Myocyte (in vitro differentiated cells): ENCODE data around the gene EFL1. TPM values are rescaled to one million over a fixed set of nuclear protein-coding genes. Genes with fewer than 3 reads are reported as not detected.

ENCODE experiments used
- DNase-seq: peaks from one replicate; pipeline ENCODE4 v3.0.0-alpha.2; 2012; ENCODE audit warnings: low read depth
- total RNA-seq: library from RNA; depleted of rRNA; stranded (reverse); fragments of >200 nt; gene quantifications from 2 replicates; pipeline ENCODE4 v1.2.3, GENCODE V29; 2014

The EFL1 gene
- total RNA-seq, 1 donor from 2014 or later: 21.4 TPM

DNA sequence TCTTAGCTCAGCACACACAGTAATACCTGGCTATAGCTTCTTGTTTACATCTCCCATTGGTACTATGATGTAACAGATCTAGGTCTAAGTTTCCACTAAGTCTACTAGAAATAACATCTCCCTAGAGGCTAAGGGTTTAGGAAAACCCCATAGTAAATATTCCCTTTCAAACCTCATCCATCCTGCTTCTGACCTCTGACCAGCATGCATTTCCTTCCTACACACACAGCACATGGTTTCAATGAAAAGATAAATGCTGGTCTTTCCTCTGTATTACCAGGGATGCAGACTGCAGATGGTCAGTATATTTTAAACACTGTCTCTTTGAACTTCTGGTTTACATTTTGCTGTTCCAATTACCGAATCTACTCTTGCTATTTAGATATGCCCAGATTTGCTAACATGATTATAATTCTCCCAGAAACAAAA is 96.6 kb downstream of the EFL1 start:
- no peak for DNase-seq

DNA sequence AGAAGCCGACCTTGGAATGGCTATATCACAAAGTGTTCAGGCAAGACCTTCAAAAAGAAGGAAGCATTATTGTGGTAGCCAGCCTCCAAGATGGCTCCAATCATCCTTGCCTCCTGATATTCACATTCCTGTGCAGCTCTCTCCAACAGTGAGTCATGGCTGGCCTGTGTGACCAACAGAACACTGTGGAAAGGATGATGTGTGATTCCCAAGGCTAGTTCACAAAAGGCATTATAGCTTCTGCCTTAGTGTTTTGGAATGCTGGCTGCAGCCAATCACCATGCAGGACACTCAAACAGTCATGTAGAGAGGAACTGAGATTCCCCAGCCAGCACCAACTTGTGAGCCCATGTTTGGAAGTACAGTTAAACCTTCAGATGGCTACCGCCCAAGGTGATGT is 102.6 kb downstream of the EFL1 start:
- peak; percentile 75 for DNase-seq

DNA sequence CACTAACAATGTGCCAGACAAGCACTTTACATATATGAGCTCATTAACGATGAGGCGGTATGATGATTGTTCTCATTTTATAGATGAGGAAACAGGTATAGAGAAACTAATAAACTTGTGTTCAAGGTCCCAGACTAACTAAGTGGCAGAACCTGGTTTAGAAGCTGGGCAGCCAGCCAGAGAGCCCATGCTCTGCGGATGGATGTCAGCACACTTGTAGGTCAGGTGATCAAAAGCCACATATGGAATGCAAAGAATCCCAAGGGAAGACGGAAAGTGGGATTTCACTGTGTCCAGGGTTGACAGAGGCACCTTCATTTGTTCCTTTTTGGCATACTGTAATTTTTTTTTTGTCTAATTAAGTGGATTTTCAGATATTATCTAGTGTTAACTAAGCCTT is 103.7 kb downstream of the EFL1 start:
- DNase-seq: no peak

DNA sequence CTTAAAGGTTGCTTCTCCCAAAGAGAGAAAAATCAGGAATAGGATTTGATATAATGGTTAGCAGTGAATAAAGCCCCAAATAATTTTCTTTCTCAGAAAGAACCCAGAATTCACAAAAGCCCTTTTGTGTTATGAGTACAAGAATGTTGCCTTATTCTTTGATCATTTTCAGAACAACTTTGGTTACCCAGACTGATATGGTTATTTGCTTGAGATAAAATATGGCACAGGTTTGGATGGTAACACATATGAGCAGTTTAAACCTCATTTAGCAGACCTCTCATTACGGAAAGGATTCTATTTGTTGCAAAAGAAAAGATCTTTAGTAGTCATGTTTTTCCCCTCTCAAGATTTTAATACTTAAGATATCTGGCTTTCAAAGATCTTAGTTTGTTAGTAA is 111.9 kb downstream of the EFL1 start:
- DNase-seq: no peak

DNA sequence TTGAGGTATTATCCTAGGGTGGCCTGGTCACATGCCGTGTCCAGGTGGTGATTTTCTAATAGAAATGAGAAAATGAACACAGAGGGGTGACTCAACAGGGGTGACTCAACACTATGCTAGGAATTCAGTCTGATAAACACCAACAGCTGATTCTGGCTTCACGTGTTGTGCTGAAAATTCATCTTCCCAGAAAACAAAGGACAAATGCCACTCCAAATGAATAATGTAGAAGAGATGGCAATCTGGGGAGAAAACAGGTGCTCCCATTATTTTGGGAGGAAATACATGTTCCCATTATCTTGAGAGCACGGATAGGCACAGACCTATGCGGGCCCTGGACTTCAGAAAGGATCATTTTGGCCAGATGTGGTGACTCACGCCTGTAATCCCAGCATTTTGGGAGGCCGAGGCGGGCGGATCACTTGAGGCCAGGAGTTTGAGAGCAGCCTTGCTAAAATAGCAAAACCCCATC is 115.5 kb downstream of the EFL1 start:
- DNase-seq: peak; percentile 96

DNA sequence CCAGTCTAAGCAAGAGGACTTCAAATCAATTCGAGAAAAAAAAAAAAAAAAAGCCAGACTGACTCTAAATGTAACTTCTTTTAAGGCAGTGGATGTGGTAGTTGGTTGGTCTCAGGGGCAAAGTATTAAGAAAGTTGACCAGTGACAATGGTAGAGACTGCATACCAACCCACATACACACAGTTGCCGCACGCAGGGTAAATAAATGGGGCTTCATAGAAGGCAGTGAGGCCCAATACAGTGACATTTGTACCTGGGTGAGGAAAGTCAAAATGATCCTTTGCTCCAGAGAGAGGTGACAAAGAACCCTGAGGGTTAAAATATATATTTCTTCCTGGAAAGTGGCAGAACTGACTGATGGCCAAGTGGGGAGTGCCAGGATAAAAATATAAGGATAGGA is 116.0 kb downstream of the EFL1 start:
- DNase-seq: no peak

DNA sequence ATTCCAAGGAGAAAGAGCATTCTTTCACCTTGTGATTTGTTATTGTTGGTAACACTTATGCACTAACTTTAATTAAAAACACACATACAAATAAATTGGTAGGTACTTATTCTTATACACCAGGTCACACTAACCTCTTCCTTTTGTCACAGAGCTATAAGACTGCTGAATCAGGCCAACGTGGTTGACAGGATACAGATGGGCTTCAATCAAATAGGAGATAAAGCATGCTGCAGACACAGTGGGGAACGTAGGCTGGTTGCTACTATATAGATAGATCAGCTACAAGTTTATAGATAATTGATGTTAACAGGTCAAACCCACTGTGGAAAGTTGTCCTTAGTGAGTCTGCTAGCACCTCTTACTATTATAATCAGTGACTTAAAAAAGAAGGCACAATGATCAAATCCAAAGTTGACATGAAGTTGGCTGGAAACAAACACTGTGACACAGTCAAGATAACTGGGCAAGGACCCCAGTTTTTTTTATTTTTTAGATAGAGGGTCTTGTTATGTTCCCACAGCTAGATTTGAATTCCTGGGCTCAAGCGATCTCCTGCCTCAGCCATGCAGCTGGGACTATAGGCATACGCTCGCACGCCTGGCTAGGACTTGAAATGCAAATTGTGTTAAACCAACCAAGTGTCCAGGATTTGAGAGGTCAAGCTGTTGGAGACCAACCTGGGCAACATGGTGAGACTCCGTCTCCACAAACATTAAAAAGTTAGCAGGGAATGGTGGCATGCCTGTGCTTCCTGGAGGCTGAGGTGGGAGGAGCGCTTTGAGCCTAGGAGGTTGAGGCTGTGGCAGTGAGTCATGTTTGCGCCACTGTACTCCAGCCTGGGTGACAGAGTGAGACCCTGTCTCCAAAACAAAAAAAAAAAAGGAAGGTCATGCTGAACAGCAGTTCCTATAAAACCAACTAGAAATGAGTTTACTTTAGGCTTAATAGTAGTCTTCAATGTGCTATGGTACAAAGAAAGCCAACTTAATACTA is 118.8 kb downstream of the EFL1 start:
- DNase-seq: no peak

DNA sequence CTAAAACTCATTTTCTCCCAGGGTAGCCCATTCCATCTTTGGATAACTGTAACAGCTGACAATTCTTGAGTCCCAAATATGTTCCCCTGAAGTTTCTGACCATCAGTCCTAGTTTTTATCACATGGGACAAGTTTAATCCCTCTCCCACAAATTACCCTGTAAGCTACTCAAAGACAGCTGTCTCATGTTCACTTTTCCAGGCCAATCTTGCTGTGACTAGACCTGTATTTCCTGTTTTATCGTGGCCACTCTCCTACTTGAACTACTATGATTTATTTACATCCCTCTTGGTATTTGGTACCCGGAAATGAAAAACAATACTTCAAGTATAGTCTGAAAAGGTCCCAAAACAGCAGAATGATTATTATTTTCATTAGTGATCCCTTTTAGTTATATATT is 121.6 kb downstream of the EFL1 start:
- peak; percentile 80 for DNase-seq

DNA sequence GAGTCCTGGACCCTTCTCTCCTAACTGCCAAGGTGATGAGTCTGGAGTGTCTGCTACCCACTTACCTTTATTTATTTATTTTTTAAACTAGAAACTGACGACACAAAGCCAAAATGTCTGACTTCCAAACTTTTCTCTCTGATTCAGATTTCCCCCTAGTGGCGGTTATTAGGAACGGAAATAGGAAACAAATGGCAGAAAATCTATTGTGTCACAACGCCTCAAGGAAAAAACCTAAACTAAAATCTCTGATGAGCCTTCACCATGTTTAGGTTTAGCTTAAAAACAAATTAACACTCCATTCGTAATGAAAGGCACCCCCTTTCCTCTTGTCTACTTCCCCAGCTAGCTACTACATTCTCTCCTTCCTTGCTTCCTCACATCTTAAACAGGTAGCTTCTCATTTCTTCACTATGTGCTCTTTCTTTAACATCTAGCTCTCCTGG is 122.7 kb downstream of the EFL1 start:
- peak; percentile 80 for DNase-seq

DNA sequence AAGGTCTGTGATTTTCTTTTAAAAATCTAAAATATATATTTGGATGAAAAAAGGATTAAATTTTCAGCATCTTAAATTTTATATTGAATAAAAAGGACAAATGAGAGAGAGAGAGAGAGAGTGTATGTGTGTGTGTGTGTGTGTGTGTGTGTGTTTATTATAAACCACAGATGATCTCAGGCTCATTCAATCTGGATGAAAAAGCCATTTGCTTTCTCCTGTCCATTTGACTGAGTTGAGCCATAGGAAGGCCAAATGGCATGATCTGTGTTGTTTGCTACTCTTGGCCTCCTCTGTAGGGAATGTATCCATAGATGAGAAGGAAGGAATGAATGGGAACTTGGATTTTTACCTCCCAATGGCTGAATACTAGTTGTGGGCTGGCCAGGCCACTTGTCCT is 124.2 kb downstream of the EFL1 start:
- DNase-seq: no peak

DNA sequence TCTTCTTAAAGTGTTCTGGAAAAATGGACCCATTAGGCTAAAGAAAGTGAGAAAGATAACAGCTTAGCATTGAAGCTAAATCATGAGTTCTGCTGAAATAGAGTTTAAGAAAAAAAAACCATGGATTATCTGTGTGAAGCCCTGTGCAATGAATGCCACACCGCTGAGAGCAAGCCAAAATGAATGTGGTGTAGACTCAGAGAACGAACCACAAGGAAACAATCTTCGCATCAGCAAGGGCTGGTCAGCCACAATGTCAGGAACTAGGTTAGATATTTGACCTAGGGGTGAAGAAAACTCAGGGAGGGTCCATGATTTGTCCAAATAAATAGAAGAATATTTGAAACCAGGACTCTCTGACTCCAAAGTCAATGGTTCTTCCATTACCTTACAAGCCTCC is 125.3 kb downstream of the EFL1 start:
- DNase-seq: peak; percentile 80

DNA sequence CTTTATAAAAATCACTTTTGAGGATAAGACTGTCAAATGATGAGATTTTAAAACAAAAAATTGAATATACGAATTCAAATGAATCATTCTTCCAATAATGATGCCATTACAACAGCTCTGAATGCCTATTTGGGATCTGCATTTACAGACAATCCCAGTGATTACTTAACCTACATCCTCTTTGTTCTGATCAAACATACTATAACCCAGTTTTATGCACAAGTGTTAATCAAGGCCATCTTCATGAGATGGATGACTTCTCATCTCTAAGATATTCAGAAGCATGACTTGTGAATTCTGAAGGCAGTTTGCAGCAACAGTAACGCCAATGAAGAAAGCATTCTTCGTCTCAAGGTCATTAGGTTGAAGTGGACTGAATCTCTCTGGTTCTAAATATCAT is 126.4 kb downstream of the EFL1 start:
- no peak for DNase-seq

DNA sequence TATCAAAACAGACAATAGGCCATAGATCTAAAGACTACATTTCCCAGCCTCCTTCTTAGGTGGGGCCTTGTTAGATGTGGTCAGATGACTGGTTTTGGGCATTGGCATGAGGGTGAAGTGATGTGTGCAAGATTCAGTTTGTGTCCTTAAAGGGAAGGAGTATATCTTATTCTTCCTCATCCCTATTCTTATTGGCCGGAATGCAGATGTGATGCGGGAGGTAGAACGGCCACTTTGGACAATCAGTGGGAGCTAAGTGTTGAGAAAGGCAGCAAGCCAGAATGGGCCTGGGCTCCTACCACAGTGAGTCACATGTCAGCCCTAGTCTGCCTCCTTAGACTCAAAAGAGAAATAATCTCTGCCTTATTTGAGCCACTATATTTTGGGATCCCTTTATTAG is 126.9 kb downstream of the EFL1 start:
- DNase-seq: peak; percentile 49

DNA sequence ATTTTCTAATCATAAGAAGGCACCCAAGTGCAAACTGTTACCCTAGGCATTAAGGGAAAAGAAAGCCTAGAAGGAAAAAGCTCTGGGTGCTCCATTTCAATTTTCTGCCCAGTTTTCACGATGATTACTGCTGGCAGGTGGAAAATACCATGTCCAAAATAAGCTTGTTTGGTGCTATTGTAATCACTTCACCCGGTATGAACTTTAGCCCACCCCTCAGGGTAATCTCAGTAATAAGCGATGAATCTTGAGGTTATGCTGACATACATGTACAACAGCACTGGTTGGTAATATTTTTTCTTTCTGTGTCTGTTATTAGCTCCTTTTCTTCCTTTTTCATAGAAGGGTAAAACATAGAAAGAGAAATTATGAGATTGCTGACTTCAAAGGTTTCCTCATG is 128.1 kb downstream of the EFL1 start:
- DNase-seq: no peak

DNA sequence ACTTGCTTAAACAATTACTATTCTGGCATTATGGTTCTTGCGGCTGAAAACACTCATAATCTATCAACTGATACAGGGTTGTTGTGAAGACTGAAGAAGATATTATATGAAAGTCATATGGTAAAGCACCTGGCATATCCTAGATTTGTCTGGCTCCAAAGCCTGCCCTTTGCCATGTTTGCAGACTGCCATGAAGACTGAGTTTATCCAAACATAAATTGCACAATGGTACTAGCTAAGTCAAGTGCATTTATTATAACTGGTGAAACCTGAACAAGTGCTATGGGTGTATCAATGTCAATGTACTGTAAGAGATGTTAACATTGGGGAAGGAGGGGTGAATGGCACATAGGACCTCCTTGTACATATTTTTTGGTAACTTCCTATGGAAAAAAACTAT is 129.3 kb downstream of the EFL1 start:
- no peak for DNase-seq

DNA sequence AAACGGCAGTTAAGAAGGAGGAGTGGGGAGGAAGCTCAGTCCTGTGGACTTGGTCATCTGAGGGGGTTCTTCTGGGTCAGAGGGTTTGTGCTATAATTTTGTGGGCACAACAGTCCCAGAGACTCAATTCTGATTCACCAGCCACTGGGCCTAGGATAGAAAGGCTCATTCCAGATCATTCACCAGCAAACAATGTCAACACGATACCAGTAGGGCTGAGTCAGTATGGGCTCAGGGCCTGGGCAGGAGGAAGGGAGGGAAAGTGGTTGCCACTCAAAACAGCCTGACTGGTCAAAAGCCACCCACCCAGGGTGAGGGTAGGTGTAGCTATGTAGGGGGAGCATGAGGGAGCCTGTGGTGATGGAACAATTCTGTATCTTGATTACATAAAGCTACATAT is 129.8 kb downstream of the EFL1 start:
- DNase-seq: peak; percentile 83

DNA sequence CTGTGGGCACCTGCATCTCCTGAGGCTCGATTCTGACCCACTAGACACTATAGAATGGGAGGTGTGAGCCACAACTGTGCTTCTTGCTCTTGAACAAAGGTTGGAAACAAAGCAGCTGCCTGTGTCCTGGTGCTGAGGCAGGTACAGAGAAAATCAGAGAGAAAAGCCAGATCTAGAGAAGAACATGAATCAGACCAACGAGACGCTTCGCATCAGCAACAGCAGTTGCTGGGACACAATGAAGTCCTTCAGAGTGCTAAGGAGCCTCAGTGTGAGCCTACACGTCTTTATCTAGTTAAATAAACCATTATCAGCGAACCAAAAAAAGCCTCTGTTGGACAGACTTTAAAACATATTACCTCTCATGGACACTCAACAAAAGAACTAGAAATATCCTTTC is 130.4 kb downstream of the EFL1 start:
- no peak for DNase-seq

DNA sequence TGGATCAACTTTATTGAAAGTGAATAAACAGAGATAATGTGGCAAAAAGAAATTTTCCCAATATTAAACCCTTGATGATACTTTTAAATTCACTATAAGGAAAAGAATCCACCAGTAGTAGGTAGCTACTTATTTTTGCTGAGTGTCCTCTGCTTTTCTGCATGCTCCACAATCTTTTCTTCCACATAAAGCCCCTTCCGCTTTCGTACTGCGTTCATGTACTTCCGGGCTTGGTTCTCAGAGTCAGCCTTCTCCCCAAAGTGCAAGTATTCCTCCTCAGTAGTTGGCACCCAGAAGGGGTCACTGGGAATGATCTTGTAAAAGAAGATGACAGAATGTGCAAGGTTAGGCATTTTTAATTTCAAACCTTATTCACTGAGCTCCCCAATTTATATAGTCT is 132.3 kb downstream of the EFL1 start:
- no peak for DNase-seq

DNA sequence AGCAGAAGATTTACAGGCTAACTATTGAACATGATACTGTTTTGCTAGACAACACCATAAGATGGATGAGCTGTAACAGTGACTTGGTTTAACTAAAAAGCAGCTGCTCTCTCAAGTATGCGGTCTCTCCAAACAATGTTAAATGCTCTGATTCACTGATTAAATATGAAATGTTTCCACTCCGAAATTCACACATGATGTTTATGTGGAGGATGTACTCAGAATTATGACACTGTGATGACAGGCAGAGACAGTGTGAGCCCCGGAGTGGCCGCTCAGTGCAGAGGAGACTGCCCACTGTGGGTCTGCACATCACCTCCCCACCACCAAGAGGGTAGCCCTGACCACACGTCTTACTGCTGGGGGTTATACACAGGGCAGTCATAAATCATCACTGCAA is 132.8 kb downstream of the EFL1 start:
- DNase-seq: peak; percentile 85

DNA sequence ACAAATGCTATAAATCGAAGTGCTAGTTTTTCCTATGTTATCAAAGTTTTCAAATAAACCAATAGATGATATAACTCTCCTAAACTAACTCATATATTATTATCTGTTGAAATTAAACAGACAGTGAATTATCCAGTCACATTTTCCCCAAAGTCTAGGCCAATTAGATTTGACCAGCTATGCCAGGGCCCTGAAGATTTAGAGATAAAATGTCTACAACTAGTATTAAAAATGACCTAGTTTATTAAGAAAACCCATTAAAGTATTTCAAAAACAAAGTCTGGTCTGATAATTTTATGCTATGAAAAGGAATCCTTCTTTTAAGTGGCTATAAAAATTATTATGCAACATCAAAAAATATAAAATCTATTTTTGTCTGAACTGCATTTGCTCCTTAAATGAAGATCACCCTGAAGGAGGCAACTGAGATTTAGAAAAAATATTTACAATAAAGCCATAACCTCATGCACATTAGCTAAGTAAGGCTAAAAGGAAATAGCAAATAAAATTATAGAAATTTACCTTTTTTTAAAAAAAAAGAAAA is 133.3 kb downstream of the EFL1 start:
- no peak for DNase-seq

DNA sequence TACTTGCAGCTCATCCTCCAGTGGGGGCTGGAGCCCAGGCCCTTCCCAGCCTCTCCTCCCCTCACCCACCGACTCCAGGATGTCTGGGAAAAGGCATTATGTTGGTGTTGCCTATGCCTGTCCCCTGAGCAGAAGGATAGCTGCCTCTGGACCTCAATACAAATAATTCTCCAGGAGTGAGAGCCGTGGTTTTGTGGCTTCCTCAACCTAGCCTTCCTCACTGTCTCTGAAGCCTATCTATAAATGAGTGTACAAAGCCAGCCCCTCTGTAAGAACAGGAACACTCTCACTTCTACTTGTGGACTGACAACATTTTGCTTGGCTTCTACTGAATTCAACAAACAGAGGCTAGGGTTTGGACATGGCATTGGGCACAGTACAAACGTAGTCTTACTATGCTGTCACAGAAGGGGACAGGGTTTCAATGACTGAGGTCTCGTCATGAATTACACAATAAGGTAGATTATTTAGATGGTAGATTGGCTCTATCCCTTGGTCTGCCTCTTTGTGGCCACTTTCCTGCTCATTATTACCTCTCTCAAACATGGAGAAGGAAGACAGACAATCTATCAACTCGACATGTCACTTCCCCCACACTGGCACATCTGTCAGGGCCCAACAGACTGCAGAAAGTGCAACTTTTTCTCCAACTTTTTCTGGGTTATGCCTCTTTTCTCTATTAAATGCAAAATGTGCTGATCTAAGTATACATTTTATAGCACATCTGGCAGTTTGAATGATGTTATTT is 134.0 kb downstream of the EFL1 start:
- peak; percentile 53 for DNase-seq

DNA sequence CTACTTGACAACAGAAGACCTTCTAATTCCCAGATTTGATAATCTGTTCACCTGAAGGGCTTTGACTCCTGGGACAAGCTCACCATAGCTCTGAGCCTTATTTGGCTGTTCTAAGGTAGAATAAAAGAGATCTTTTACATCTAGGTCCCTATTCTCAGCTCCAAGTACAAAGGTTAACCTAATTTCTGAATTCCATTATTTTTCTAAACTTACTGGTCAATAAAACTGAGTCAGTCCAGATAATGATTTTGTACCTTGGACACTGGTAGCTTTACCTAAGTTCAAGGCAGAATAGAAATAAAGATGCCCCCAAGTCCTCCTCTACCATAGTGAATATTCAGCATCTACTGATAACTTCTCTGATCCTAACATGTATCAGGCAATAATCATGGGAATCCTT is 135.0 kb downstream of the EFL1 start:
- DNase-seq: no peak
